ENCODE data around the gene CENPB.

GRCh38 chr20:3767110-3767426 lies 19.5 kb downstream of the CENPB start:
- TF ChIP-seq EZH2 (IDR thresholded peaks at IDR 0.05) = no peak
- no peak for TF ChIP-seq POLR2AphosphoS5 (IDR thresholded peaks at IDR 0.05; ENCODE audit: borderline replicate concordance, low read depth, low read length)
- TF ChIP-seq FOXP2 (optimal IDR thresholded peaks at IDR 0.05; ENCODE audit: control extremely low read depth, extremely low read length, insufficient read depth) = no peak
